Liver (tissue), 3 donors: Measurements from ENCODE around the gene AP1M2.

Experiments used
- RXRA ChIP-seq, 2 donors: IDR thresholded peaks; 2 replicates each; pipeline ENCODE4 v1.6.1; 2017 to 2018; ENCODE audit warnings: antibody characterized with exemption in 2 of 2, mild to moderate bottlenecking in 1 of 2
- TF ChIP-seq, protein P1 (sequence below): fragments of 150-350 bp; IDR thresholded peaks from 2 replicates; pipeline ENCODE4 v1.5.1; 2017; ENCODE audit warnings: improper control_type of control experiment, low read depth, low read length; ENCODE audit not compliant: missing input control
- TF ChIP-seq, protein P2 (sequence below): IDR thresholded peaks from 2 replicates; pipeline ENCODE4 v1.6.1; 2016; ENCODE audit warnings: antibody characterized with exemption
- TF ChIP-seq, protein P3 (sequence below): IDR thresholded peaks from 2 replicates; pipeline ENCODE4 v1.6.1; 2016; ENCODE audit warnings: antibody characterized with exemption, mild to moderate bottlenecking
- donor health status: healthy.
- donor health status: healthy.

DNA sequence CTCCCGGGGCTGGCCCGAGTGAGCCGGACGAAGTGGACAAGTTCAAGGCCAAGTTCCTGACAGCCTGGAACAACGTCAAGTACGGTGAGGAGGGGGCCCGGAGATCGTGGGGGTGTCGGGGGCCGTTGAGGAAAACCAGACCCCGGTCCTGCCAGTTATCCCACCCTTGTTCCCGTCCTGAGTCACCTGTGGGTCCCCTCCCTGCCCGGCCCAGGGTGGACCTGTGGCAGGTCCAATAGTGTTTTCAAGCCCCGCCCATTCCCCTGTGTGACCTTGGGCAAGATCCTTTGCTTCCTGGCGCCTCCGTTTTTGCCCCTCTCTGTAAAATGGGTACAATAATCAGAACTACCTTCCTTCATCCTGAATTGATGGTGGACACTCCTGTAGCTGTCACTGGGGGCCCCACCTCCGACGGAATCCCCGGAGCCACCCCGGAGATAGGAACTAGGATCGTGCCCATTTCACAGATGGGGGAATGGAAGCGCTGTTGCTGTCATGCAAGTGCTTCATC lies 42.8 kb downstream of the AP1M2 start:
- no peak for TF ChIP-seq RXRA (IDR thresholded peaks at IDR 0.05)
- TF ChIP-seq, protein P1, sequence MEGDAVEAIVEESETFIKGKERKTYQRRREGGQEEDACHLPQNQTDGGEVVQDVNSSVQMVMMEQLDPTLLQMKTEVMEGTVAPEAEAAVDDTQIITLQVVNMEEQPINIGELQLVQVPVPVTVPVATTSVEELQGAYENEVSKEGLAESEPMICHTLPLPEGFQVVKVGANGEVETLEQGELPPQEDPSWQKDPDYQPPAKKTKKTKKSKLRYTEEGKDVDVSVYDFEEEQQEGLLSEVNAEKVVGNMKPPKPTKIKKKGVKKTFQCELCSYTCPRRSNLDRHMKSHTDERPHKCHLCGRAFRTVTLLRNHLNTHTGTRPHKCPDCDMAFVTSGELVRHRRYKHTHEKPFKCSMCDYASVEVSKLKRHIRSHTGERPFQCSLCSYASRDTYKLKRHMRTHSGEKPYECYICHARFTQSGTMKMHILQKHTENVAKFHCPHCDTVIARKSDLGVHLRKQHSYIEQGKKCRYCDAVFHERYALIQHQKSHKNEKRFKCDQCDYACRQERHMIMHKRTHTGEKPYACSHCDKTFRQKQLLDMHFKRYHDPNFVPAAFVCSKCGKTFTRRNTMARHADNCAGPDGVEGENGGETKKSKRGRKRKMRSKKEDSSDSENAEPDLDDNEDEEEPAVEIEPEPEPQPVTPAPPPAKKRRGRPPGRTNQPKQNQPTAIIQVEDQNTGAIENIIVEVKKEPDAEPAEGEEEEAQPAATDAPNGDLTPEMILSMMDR: no peak
- TF ChIP-seq, protein P2, sequence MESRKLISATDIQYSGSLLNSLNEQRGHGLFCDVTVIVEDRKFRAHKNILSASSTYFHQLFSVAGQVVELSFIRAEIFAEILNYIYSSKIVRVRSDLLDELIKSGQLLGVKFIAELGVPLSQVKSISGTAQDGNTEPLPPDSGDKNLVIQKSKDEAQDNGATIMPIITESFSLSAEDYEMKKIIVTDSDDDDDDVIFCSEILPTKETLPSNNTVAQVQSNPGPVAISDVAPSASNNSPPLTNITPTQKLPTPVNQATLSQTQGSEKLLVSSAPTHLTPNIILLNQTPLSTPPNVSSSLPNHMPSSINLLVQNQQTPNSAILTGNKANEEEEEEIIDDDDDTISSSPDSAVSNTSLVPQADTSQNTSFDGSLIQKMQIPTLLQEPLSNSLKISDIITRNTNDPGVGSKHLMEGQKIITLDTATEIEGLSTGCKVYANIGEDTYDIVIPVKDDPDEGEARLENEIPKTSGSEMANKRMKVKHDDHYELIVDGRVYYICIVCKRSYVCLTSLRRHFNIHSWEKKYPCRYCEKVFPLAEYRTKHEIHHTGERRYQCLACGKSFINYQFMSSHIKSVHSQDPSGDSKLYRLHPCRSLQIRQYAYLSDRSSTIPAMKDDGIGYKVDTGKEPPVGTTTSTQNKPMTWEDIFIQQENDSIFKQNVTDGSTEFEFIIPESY: no peak
- TF ChIP-seq, protein P3, sequence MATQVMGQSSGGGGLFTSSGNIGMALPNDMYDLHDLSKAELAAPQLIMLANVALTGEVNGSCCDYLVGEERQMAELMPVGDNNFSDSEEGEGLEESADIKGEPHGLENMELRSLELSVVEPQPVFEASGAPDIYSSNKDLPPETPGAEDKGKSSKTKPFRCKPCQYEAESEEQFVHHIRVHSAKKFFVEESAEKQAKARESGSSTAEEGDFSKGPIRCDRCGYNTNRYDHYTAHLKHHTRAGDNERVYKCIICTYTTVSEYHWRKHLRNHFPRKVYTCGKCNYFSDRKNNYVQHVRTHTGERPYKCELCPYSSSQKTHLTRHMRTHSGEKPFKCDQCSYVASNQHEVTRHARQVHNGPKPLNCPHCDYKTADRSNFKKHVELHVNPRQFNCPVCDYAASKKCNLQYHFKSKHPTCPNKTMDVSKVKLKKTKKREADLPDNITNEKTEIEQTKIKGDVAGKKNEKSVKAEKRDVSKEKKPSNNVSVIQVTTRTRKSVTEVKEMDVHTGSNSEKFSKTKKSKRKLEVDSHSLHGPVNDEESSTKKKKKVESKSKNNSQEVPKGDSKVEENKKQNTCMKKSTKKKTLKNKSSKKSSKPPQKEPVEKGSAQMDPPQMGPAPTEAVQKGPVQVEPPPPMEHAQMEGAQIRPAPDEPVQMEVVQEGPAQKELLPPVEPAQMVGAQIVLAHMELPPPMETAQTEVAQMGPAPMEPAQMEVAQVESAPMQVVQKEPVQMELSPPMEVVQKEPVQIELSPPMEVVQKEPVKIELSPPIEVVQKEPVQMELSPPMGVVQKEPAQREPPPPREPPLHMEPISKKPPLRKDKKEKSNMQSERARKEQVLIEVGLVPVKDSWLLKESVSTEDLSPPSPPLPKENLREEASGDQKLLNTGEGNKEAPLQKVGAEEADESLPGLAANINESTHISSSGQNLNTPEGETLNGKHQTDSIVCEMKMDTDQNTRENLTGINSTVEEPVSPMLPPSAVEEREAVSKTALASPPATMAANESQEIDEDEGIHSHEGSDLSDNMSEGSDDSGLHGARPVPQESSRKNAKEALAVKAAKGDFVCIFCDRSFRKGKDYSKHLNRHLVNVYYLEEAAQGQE: no peak
